Measurements from ENCODE around the gene MEGF6.
"Not testable (repeated sequence)": the region's sequence is repeated elsewhere in the genome, so short reads cannot be mapped to it uniquely, and the experiment has no call there.

The MEGF6 gene

DNA sequence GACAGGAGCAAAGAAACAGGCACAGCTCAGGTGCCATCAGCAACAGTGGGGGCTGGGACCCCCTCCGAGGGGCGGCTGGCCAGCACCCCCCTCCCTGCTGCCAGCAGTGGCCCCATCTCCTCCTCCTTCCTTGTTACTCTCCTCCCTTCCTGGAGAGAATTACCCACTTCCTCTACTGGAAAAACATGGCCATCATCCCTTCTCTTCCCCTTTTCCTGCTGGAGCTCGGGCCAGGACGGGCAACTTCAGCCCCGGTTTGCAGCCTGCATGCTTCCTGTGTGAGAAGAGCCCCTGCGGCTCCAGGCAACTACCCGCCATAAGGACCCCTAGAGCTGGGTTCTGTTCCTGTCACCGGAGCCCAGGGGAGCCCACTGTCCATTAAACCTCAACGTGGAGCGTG is 17.6 kb downstream of the MEGF6 start:
- DNase-seq, result no peak

GRCh38 chr1:3593334-3593733 is 18.0 kb downstream of the MEGF6 start:
- no peak for DNase-seq

DNA sequence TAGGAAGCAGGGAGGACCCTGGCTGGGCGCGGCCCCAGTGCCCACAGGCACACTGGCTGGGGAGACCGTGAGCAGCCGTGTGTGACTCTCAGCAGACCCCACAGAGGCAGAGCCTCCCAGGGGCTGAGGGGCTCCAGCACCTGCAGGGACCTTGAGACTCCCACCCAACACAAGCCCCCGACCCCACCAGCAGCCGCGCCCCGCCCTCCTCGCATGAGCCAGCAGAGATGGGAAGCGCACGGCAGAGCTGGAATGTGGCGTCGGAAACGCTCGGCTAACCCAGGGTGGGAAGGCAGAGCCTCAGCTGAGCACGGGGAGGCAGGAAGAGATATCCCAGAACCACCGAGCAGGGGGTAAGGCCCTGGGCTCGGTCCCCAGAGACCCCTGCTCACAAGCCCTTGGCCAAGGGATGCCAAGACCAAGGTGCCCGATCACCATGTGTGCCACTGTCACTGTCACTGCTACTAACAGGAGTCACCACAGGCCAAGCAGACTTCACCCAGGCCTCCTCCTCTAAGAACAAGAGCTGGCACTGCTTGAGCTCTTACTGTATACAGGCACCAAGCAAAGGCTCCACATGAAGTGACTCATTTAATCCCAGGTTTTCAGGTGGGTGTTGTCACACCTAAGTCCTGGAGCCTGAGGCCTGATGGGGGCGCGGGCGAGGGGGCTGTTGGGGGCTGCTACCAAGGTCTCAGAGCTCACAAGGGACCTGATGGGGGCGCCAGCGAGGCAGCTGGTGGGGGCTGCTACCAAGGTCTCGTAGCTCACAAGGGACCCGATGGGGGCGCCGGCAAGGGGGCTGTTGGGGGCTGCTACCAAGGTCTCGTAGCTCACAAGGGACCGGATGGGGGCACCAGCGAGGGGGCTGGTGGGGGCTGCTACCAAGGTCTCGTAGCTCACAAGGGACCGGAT is 20.1 kb downstream of the MEGF6 start:
- no peak for DNase-seq

DNA sequence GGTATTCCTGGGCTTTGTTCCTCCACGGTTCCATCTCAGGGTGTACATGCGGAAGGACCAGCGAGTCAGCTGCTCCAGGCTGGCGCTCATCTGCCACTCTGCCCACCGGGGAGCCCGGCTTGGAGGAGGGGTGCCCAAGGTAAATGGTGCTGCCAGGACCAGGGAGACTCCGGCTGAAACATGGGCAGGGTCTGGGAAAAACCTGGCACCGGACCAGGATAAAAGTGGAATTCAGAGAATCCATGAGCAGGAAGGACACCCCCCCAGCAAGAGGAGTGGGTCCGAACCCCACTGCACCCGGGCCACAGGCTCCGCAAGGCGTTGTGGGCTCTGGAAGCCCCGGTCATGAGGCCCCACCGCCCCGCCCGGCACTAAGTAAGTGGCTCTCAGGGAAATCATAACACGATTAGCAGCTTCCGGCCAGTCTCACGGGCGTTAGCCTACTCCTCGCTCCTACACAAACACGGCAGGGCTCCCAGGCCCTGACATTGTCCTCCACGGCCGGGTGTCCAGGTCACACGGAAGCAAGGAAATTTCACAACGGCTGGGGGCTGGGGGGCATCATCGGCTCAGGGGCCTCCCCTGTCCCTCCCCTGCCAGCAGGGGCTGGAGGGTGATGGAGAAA is 21.1 kb downstream of the MEGF6 start:
- no peak for DNase-seq

DNA sequence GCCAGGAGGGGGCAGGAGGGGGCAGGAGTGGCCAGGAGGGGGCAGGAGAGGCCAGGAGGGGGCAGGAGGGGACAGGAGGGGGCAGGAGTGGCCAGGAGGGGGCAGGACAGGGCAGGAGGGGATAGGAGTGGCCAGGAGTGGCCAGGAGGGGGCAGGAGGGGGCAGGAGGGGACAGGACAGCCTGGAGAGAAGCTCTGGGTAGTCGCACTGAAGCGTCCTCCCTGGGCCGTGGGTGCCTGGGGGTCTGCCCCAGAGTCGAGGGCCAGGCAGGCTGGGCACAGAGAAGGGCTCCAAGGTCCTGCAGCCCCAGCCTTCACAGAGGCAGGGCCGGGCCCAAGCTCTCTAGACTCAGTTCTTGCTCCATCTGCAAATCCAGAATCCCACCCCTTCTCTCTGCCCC is 22.9 kb downstream of the MEGF6 start:
- no peak for DNase-seq

DNA sequence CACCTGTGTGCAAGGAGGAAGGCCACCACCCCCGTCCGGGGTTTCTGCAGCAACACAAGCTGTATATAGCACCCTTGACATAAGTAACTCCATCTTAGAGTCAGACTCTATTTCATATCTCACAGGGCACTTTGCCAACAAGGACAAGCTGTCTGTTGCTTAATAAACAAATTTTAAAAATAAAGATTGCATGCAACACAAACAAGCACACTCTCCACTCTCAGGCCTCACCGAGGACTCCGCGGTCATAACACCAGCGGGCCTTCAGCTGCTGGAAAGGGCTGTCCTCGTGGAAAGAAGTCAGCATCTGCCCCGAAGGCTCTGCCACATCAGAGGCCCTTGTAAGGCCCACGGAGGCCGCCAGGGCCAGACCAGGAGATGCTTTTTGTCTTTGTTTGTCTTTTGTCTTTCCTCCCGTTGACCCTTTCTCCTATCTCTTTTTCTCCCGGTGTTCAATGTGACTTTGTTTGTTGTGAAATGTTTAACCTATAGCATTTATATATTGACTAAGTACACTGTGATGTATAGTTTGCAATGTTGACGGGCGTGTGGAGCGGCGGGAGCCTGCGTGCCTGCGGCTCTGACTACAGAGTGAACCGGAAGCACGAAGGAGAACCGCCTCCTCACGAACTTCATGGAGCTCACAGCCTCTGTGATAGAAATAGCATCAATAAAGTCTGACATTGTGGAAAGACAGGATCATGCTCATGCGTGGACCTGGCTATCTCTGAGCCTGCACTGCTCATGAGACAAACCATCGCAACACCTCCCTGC is 24.1 kb downstream of the MEGF6 start:
- no peak for DNase-seq

GRCh38 chr1:3585940-3586568 is 25.3 kb downstream of the MEGF6 start:
- no peak for DNase-seq

DNA sequence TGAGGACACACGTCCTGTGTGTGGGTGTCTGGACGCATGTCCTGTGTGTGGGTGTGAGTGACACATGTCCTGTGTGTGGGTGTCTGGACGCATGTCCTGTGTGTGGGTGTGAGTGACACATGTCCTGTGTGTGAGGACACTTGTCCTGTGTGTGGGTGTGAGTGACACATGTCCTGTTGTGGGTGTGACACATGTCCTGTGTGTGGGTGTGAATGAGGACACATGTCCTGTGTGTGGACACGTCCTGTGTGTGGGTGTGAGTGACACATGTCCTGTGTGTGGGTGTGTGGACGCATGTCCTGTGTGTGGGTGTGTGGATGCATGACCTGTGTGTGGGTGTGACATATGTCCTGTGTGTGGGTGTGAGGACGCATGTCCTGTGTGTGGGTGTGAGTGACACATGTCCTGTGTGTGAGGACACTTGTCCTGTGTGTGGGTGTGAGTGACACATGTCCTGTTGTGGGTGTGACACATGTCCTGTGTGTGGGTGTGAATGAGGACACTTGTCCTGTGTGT is 25.9 kb downstream of the MEGF6 start:
- not testable (repeated sequence) for DNase-seq

GRCh38 chr1:3584915-3585314 is 26.4 kb downstream of the MEGF6 start:
- no peak for DNase-seq

- not testable (repeated sequence) for DNase-seq
Observed at GRCh38 chr1:3583751-3584150, 27.6 kb downstream of the MEGF6 start.

DNA sequence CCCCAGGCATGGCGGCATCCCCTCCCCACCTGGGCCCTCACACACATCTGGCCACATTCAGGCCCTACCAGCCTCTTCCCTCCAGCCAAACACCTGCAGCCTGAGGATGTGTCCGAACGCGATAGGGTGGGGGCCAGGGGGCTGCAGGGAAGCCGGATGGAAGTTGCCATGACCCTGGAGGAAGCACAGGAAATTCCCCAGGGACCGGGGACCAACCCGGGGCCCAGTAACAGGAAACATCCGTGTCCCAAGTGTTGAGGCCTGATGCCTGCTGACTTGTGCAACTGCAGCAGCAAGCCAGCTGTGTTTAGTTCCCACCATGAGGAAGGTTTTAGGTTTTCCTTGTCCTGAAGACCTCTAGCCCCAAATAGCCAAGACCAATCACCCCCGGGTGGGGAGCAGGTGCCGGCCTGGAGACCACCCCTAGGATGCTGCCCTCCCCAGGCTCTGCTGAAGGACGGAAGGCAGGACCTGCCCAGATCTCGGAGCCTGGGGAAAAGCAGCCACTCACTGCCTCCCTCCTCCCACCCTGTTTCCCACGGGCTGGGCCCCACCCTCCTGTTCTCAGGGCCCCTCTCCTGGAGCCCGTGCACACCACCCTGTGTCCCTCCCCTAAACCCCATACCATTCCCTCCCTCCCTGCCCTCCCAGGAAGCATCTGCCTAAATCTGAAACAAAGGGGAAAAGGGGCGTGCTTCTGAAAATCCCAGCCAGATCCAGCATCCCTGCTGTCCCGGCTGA is 29.8 kb downstream of the MEGF6 start:
- no peak for DNase-seq

DNA sequence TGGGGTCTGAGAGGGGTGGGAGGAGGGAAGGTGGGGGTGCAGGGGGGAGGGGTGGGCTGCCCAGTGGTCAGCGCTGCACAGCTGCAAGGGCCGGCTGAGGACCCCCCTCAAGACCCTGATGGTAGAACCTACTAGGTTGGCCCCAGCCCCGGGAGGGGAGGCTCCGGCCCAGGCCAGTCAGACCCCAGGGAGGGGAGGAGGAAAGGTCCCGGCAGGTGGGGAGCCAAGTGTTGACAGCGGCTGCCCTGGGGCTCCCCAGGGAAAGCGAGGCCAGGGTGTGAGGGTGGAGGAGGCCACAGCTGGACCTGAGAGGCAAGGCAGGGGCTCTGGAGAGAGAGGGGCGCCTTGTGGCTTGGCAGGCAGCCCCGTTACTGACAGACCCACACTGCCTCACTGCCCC is 31.1 kb downstream of the MEGF6 start:
- no peak for DNase-seq

GRCh38 chr1:3579626-3580025 is 31.7 kb downstream of the MEGF6 start:
- no peak for DNase-seq

DNA sequence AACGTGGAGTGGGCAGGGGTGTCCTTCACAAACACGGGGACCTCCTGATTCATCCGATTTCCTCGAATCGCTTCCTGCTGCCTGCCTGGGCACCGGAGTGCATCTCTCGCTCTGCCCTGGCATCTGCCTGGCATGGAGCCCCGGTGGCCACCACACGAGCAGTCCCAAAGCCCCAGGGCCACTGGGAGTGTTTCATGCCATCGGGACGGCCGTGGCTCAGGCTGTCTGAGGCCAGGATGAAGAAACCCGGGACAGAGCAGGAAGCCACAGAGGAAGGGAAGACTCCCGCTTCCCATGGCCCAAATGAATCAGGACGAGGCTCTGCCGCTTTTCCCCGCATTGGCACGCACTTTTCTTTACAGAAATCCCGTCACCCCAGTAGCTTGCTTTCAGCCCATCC is 32.4 kb downstream of the MEGF6 start:
- no peak for DNase-seq

- DNase-seq, result no peak
Observed at GRCh38 chr1:3578433-3578805, 32.9 kb downstream of the MEGF6 start.

- no peak for DNase-seq
Observed at GRCh38 chr1:3577711-3578432, 33.4 kb downstream of the MEGF6 start.

GRCh38 chr1:3577300-3577699 is 34.0 kb downstream of the MEGF6 start:
- DNase-seq, result no peak

DNA sequence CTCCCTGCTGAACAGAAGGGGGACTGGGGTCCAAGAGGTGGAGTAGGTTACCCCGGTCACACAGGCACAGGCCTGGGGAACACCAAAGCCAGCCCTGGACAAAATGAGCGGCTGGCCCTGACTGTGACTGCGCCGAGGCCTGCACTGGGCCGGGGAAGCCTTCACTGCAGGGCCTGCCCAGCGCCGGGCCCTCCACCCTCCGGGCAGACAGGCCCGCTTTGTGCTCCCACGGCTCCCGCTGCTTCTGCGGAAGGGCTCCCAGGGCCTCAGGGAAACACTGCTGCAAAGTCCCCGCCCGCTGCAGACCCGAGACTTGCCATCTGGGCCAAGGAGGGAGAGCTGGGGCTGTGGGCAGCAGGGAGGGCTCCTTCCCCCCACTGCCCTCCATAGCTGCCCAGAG is 35.3 kb downstream of the MEGF6 start:
- DNase-seq, result no peak

- DNase-seq, result not testable (repeated sequence)
Observed at GRCh38 chr1:3575515-3575914, 35.8 kb downstream of the MEGF6 start.

- DNase-seq, result no peak
Observed at GRCh38 chr1:3573500-3573899, 37.8 kb downstream of the MEGF6 start.

DNA sequence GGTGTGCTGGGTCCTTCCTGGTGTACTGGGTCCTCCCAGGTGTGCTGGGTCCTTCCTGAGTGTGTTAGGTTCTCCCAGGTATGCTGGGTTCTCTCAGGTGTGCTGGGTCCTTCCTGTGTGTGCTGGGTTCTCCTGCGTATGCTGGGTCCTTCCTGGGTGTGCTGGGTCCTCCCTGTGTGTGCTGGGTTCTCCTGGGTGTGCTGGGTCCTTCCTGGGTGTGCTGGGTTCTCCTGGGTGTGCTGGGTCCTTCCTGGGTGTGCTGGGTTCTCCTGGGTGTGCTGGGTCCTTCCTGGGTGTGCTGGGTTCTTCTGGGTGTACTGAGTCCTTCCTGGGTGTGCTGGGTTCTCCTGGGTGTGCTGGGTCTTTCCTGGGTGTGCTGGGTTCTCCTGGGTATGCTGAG is 38.7 kb downstream of the MEGF6 start:
- DNase-seq, result not testable (repeated sequence)

DNA sequence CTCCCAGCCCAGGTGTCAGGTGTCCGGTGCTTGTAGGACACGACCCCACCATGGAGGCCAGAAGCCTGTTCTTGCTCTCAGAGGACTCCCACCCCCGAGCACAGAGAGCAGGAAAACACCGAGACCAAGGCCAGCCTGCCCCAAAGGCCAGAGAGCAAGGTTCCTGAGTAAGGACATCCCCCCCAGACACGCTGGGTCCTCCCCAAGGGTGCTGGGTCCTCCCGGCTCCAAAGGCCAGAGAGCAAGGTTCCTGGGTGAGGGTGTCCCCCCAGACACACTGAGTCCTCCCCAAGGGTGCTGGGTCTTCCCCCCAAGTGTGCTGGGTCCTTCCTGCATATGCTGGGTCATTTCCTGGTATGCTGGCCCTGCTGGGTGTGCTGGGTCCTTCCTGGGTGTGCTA is 40.0 kb downstream of the MEGF6 start:
- DNase-seq, result no peak

All from CD4-positive, alpha-beta T cell treated with Interferon alpha-2 for 1 hour (primary cell).